HG03135 (cell line): ENCODE results near the gene RTP2.
"Not testable (repeated sequence)": the region's sequence is repeated elsewhere in the genome, so short reads cannot be mapped to it uniquely, and the experiment has no call there.

Experiments used
- ATAC-seq: cut with Tn5 transposase; IDR thresholded peaks from one replicate; pipeline ENCODE4 v1.9.1; 2021; ENCODE audit warnings: mild to moderate bottlenecking, moderate library complexity; ENCODE audit not compliant: unreplicated experiment

Gene RTP2

GRCh38 chr3:187717572-187717971, 15.2 kb upstream of the RTP2 start:
- no peak for ATAC-seq

DNA sequence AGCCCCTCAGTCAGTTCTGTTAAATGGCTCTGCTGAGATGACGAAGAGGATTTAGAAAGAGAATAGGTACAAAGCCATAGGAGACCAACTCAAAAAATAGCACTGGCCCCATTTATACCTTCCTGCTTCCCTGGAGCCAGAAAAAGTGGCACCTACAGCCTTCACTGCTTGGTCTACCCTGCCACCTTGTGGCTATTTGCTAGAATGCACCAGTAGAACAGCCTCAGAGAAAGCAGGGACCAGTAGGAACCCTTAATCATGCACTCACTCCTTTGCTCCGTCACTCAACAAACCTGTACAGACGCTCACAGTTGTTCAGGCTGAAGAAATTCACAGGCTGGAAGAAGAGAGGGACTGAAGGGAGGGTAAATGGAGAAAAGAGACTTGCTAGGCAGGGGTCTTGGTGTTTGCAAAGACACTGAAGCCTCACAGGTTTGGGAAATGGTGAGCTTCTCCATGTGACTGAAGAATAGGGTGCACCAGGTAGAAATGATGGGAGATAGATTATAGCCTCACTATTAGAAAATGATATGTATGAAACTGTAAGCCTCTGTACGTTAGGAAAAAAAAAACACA, 12.1 kb upstream of the RTP2 start:
- peak; percentile 73 for ATAC-seq

- ATAC-seq: no peak
Measured at GRCh38 chr3:187713504-187713903, 11.1 kb upstream of the RTP2 start.

- ATAC-seq: no peak
Measured at GRCh38 chr3:187709155-187709554, 6.8 kb upstream of the RTP2 start.

GRCh38 chr3:187708696-187709095, 6.3 kb upstream of the RTP2 start:
- no peak for ATAC-seq

- ATAC-seq: no peak
Measured at GRCh38 chr3:187706971-187707370, 4.6 kb upstream of the RTP2 start.

DNA sequence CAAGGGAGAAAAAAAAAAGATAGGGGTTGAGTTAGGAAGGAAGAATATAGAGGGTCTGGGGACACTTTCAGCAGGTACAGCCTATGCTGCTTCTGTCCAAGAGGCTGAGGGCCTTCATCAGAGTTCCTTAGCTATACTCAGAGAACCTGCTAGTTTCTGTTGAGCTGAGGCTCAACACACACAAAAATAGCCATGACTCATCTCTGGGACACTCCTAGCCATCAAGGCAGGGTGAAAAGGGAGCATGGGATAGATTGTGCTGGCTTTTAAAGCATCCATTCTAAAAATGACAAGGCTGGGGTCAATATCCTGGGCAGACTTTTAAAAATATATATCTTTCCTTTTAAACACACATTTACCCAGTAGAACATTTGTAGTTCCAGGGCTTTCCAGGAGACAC, 2.8 kb upstream of the RTP2 start:
- ATAC-seq: no peak

DNA sequence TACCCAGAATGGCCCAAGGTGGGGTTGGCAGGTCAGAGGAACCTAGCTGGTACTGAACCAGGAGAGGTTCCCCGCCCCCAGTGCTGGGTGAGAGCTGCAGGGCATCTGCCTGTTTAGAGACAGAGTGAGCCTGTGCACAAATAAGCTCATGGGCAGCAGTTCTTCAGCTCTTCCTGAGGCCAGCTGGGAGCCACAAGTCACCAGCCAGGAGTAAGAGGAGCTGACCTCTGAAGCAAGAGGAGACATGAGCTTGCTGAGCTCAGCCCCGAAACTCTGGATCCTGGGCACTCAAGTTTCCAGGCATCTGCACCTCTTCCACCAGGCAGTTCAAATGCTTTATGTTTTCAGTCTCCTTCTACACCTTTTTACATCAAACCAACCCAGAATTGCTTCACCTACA, 2.1 kb downstream of the RTP2 start:
- ATAC-seq: no peak

GRCh38 chr3:187698499-187699399, 3.6 kb downstream of the RTP2 start:
- no peak for ATAC-seq

- ATAC-seq: no peak
Measured at GRCh38 chr3:187696021-187696420, 6.3 kb downstream of the RTP2 start.

DNA sequence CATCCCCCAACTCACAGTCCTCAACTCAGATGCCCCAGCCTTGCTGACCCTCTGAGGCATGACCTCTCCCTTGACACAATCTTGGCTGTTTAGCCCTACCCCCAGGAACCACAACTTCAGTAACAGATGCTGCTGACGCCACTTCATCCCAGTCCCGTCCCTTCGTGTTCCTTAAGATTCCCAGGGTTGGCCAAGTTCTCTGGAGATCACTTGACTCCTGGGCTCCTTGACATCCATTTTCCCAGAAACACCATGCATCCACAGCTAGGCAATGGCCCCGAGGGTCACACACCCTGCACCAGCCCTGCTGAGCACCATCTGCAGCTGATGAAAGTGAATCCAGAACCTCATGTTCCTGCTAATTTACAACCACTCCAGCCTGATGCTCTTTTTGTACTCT, 6.9 kb downstream of the RTP2 start:
- ATAC-seq: no peak

GRCh38 chr3:187694801-187695200, 7.6 kb downstream of the RTP2 start:
- no peak for ATAC-seq

DNA sequence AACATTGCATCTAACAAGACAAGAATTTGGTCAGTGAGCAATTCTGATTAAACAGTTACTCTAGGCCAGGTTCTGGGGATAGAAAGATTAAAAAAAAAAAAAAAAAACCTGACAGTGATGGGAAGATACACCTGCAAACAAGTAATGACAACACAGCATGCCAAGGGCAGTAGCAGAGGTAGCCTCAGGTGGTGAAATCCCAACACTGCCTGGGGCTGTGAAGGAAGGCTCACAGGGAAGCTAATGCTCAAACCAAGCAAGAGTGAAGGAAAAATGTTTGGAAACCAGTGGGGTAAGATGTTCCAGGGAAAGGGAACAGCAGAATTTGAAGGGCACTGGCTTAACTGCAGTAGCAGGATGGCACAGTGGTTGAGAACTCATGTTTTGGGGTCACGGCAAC, 8.9 kb downstream of the RTP2 start:
- no peak for ATAC-seq

GRCh38 chr3:187689984-187690383, 12.4 kb downstream of the RTP2 start:
- ATAC-seq: no peak

DNA sequence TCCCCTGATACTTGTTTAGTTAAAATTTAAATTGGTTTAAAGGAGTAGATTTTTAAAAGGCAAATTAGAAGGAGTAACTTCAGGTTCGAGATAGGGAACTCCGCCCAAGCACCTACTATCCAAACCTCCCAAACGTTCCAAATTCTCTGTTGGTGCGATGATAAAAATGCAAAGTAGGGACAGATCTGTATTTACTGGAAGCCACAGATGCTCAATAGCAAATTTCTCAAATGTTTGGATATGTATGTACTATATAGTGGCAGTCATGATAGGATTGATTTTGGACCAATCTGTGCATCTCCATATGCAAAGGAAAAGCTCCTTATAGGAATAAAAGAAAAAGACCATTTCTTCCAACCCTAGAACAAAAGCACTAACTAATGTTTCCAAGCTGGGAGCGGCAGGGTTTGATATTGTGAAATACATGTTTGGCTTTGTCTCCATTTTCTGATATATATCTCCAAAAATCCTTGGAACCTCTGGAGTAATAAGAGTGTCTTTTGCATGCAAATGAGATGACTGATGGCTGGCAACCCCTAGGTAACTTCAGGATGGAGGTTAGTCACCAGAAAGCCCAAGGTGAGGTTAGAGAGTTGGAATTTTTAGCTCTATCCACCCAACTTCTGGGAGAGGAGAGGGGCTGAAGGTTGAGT, 15.6 kb downstream of the RTP2 start:
- no peak for ATAC-seq

DNA sequence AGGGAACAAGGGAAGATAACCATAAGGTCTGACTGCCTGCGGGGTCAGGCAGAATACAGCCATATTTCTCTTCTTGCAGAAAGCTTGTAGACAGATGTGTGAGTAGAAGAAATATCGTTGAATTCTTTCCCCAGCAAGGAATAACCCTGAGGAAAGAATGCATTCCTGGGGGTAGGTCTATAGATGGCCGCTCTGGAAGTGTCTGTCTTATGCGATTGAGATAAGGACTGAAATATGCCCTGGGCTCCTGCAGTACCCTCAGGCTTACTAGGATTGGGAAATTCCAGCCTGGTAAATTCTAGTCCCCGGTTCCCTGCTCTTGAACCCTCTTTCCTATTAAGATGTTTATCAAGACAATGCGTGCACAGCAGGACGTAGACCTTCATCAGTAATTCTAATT, 16.4 kb downstream of the RTP2 start:
- ATAC-seq: no peak

- ATAC-seq: no peak
Measured at GRCh38 chr3:187684880-187685279, 17.5 kb downstream of the RTP2 start.

GRCh38 chr3:187684444-187684843, 17.9 kb downstream of the RTP2 start:
- no peak for ATAC-seq

- not testable (repeated sequence) for ATAC-seq
Measured at GRCh38 chr3:187681756-187682155, 20.6 kb downstream of the RTP2 start.

DNA sequence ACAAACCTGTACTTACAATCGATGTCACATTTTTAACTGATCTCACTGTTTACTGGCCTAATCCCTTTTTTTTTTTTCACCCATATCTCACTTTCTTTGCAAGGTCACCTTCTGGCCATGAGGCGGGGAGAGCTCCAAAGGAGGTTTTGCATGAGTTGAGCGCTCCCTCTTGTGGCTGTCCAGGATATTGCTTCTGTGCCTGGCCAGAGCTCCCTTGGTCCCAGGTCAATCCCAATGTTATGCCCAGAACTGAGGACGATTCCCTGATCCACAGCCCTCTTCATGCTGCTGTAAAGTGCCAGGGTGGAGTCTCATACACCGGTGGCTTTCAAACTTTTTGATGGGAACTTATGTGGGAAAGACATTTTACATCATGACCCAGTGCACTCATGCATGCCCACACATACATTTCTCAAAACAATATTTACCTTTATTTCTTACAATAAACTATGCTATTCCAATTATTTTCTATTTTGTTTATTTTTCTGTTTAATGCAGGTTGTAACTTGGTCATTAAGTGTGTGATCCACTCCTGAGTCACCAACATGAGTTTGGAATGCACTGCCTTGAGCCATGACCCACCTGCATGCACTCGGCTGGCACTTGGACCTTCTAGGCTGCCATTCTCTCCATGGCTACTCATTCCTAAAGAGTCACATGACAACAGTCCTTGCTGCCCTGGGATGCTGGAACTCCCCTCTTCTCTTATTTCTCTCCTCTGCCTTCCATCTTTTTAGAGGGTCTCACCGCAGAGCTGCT, 22.5 kb downstream of the RTP2 start:
- peak; percentile 75 for ATAC-seq

DNA sequence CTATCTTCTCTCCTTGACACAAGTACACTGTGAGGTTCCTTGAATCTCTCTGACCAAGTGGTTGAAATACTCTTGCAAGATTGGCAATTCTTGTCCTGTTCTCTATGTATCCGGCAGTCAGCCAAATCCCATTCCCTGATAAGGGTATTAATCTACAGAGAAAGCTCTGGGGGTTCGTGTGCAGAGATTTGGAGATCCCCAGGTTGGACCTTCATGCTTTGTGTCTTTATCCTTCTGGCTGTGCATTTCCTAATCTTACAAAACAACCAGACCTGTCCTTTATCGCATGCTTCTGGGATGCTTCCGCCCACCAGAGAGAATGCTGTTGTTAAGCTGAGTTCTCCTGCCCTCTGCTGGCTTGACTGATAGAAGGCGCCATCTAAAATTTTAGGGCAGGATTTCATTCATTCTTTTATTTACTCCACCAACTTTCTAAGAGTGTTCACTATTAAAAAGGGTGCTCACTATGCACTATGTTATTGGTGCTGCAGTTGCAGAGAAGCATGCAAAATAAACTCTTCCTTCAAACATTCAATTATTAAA, 23.6 kb downstream of the RTP2 start:
- no peak for ATAC-seq
